WTC11 (cell line): ENCODE results near the gene ALPI.

Experiments used
- CREM ChIP-seq: sonication (generic); formaldehyde crosslinking; IDR thresholded peaks from 2 replicates; pipeline ENCODE4 v1.8.1; 2022; ENCODE audit warnings: mild to moderate bottlenecking, missing genetic modification reagents, moderate library complexity
- GTF2I ChIP-seq: fragments of 250-450 bp; sonication (Bioruptor Pico); conservative IDR thresholded peaks from 2 replicates; pipeline ENCODE4 v1.4.0; 2021; ENCODE audit warnings: mild to moderate bottlenecking
- NFYB ChIP-seq: sonication (generic); formaldehyde crosslinking; conservative IDR thresholded peaks from 2 replicates; pipeline ENCODE4 v1.8.0; 2022; ENCODE audit warnings: low read depth, missing genetic modification reagents
- SMAD3 ChIP-seq: sonication (generic); formaldehyde crosslinking; IDR thresholded peaks from 2 replicates; pipeline ENCODE4 v1.8.0; 2022; ENCODE audit warnings: missing genetic modification reagents, mild to moderate bottlenecking, borderline replicate concordance
- ZNF138 ChIP-seq: sonication (generic); formaldehyde crosslinking; conservative IDR thresholded peaks from 2 replicates; pipeline ENCODE4 v1.8.1; 2022; ENCODE audit warnings: mild to moderate bottlenecking, moderate library complexity, missing genetic modification reagents
- TF ChIP-seq, protein P1 (sequence below): fragments of 200-600 bp; IDR thresholded peaks from 2 replicates; pipeline ENCODE4 v1.8.0; 2022; ENCODE audit warnings: antibody characterized with exemption
- TF ChIP-seq, protein P2 (sequence below): fragments of 250-450 bp; sonication (Bioruptor Pico); IDR thresholded peaks from 2 replicates; pipeline ENCODE4 v2.1.2; 2022; ENCODE audit warnings: mild to moderate bottlenecking, moderate library complexity
- TF ChIP-seq, protein P3 (sequence below): sonication (generic); formaldehyde crosslinking; conservative IDR thresholded peaks from 2 replicates; pipeline ENCODE4 v1.8.1; 2022; ENCODE audit warnings: mild to moderate bottlenecking, missing genetic modification reagents
- TF ChIP-seq, protein P4 (sequence below): sonication (generic); formaldehyde crosslinking; IDR thresholded peaks from 2 replicates; pipeline ENCODE4 v1.8.0; 2023; ENCODE audit warnings: missing genetic modification reagents

DNA sequence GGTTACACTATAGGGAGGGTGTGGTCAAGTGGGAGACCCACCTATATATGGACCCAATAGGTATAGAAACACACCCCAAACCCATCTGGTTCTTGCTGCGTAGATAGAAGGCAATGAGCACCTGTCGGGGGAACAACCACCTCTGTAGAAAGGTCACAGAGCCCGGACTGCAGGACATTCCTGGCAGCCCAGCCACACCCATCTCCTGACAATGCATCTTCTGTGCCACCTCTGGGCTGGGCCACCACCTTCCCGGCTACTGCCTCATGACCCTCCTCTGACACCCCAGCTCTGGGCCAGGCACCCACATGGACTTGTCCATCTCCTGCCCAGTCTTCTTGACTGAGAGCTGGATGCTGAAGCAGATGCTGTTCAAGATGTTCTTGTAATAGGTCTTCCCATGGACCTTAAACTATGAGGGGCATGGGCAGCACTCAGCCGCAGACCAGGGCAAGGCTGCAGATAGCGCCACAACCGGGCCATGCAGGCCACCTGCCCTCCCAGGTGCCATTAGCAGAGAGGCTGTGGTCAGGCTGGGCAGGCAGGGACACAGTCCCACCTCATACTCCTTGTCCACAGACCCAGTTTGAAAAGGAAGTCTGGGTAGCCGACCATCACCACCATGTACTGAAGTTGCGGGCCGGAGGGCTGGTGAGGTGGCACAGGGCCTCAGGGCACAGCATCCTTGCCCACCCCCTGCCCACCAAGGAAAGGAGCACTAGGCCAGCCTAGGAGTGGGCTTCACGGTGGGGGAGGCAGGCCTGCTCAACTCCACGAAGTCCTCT lies 40.0 kb upstream of the ALPI start:
- TF ChIP-seq ZNF138 (CRISPR knock-in tag): no peak
- TF ChIP-seq, protein P1, sequence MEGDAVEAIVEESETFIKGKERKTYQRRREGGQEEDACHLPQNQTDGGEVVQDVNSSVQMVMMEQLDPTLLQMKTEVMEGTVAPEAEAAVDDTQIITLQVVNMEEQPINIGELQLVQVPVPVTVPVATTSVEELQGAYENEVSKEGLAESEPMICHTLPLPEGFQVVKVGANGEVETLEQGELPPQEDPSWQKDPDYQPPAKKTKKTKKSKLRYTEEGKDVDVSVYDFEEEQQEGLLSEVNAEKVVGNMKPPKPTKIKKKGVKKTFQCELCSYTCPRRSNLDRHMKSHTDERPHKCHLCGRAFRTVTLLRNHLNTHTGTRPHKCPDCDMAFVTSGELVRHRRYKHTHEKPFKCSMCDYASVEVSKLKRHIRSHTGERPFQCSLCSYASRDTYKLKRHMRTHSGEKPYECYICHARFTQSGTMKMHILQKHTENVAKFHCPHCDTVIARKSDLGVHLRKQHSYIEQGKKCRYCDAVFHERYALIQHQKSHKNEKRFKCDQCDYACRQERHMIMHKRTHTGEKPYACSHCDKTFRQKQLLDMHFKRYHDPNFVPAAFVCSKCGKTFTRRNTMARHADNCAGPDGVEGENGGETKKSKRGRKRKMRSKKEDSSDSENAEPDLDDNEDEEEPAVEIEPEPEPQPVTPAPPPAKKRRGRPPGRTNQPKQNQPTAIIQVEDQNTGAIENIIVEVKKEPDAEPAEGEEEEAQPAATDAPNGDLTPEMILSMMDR: no peak
- no peak for TF ChIP-seq CREM (CRISPR knock-in tag)
- no peak for TF ChIP-seq SMAD3 (CRISPR knock-in tag)
- TF ChIP-seq, protein P2, sequence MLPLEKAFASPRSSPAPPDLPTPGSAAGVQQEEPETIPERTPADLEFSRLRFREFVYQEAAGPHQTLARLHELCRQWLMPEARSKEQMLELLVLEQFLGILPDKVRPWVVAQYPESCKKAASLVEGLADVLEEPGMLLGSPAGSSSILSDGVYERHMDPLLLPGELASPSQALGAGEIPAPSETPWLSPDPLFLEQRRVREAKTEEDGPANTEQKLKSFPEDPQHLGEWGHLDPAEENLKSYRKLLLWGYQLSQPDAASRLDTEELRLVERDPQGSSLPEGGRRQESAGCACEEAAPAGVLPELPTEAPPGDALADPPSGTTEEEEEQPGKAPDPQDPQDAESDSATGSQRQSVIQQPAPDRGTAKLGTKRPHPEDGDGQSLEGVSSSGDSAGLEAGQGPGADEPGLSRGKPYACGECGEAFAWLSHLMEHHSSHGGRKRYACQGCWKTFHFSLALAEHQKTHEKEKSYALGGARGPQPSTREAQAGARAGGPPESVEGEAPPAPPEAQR (CRISPR knock-in tag): no peak
- TF ChIP-seq GTF2I: no peak
- TF ChIP-seq, protein P3, sequence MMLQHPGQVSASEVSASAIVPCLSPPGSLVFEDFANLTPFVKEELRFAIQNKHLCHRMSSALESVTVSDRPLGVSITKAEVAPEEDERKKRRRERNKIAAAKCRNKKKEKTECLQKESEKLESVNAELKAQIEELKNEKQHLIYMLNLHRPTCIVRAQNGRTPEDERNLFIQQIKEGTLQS (CRISPR knock-in tag): no peak
- TF ChIP-seq, protein P4, sequence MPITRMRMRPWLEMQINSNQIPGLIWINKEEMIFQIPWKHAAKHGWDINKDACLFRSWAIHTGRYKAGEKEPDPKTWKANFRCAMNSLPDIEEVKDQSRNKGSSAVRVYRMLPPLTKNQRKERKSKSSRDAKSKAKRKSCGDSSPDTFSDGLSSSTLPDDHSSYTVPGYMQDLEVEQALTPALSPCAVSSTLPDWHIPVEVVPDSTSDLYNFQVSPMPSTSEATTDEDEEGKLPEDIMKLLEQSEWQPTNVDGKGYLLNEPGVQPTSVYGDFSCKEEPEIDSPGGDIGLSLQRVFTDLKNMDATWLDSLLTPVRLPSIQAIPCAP (CRISPR knock-in tag): no peak
- no peak for TF ChIP-seq NFYB (CRISPR knock-in tag)
